Smooth muscle cell (in vitro differentiated cells): ENCODE measurements around the gene ZFAND6. TPM values are rescaled to one million over a fixed set of nuclear protein-coding genes. Genes with fewer than 3 reads are reported as not detected.

Source experiments
- DNase-seq: peaks from one replicate; lab custom pipeline; 2025; ENCODE audit not compliant: unreplicated experiment; lab: John Stamatoyannopoulos, UW
- H2AFZ ChIP-seq: fragments of 200-600 bp; sonication (generic); 2 replicates; pipeline ENCODE4 v1.6.0; 2016; ENCODE audit warnings: antibody characterized with exemption, low read depth, mild to moderate bottlenecking
- H3F3A ChIP-seq: fragments of 200-600 bp; sonication (generic); 2 replicates; pipeline ENCODE4 v1.6.0; 2017; ENCODE audit warnings: antibody characterized with exemption, low read depth
- H3K27ac ChIP-seq: fragments of 200-600 bp; sonication (generic); 2 replicates; pipeline ENCODE4 v1.5.1; 2016; ENCODE audit warnings: low read depth, mild to moderate bottlenecking
- H3K27me3 ChIP-seq: fragments of 200-600 bp; sonication (generic); 2 replicates; pipeline ENCODE4 v1.6.1; 2016; ENCODE audit warnings: low read depth, mild to moderate bottlenecking
- H3K36me3 ChIP-seq: fragments of 200-600 bp; sonication (generic); 2 replicates; pipeline ENCODE4 v1.5.1; 2016; ENCODE audit warnings: low read depth
- H3K4me1 ChIP-seq: fragments of 200-600 bp; sonication (generic); 2 replicates; pipeline ENCODE4 v1.5.1; 2016; ENCODE audit warnings: low read depth
- H3K4me2 ChIP-seq: fragments of 200-600 bp; sonication (generic); 2 replicates; pipeline ENCODE4 v1.6.0; 2016; ENCODE audit warnings: mild to moderate bottlenecking
- H3K4me3 ChIP-seq: fragments of 200-600 bp; sonication (generic); 2 replicates; pipeline ENCODE4 v1.5.1; 2016; ENCODE audit warnings: mild to moderate bottlenecking
- H3K79me2 ChIP-seq: fragments of 200-600 bp; sonication (generic); 2 replicates; pipeline ENCODE4 v1.6.0; 2016; ENCODE audit warnings: low read depth, mild to moderate bottlenecking
- H3K9ac ChIP-seq: fragments of 200-600 bp; sonication (generic); 2 replicates; pipeline ENCODE4 v1.6.0; 2016; ENCODE audit warnings: low read depth
- H3K9me3 ChIP-seq: fragments of 200-600 bp; sonication (generic); replicated peaks from 2 replicates; pipeline ENCODE4 v1.5.1; 2016; ENCODE audit warnings: low read depth
- H4K20me1 ChIP-seq: fragments of 200-600 bp; sonication (generic); 2 replicates; pipeline ENCODE4 v1.6.0; 2016; ENCODE audit warnings: low read depth
- CTCF ChIP-seq: fragments of 200-600 bp; sonication (generic); IDR thresholded peaks from 2 replicates; pipeline ENCODE4 v1.5.1; 2017; ENCODE audit warnings: borderline replicate concordance, mild to moderate bottlenecking, antibody characterized with exemption; ENCODE audit not compliant: insufficient read depth, poor library complexity, severe bottlenecking
- WGBS: methylation state at CpG from one replicate; pipeline ENCODE4 v1.1.7; 2016; ENCODE audit warnings: low lambda C conversion rate; 5-methylcytosine and 5-hydroxymethylcytosine counted together
- polyA plus RNA-seq: library from polyadenylated mRNA; unstranded; fragments of >200 nt; fragmentation: Nextera tagmentation; extraction: Ambion mirVana; gene quantifications from 2 replicates; pipeline ENCODE4 v1.2.1, GENCODE V29; 2016
- total RNA-seq: library from RNA; depleted of rRNA; stranded (reverse); fragments of >200 nt; gene quantifications from 2 replicates; pipeline ENCODE4 v1.2.3, GENCODE V29; 2014

ZFAND6 gene
- total and polyA plus RNA-seq, 2 experiments from 2014 or later = 81.9 to 144 TPM

DNA sequence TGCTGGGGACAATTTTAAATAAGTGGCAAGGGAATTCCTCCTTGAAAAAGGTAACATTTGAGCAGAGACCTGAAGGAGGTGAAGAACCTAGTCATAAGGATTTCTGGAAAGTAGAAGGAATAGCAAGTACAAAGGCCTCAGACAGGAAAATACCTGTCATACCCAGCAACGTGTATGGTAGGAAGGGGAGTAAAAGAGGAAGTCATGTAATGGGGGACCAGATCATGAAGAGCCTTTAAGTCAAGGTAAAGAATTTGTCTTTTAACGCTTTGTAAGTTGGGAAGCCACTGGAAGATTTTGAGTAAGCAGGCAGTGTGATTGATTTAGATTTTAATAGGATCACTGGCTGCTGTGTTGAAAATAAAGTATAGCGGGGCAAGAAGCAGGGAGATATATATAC is 49.9 kb downstream of the ZFAND6 start:
- no peaks in the 10 kb centered on the region for H3K9me3 ChIP-seq
- peaks cover 55% of the 10 kb centered on the region for H3K79me2 ChIP-seq
- DNase-seq = no peak
- WGBS = 85% methylated on average over 3 of the region's 3 CpGs
- no peak overlapping the region for H3K4me3 ChIP-seq
- H3K36me3 ChIP-seq = no peaks in the 10 kb centered on the region
- no peaks in the 10 kb centered on the region for H3F3A ChIP-seq
- H2AFZ ChIP-seq = no peak overlapping the region
- no peak overlapping the region for H3K4me2 ChIP-seq
- no peaks in the 10 kb centered on the region for H3K27me3 ChIP-seq
- no peak overlapping the region for H3K9ac ChIP-seq
- no peak for TF ChIP-seq CTCF
- H4K20me1 ChIP-seq = peaks cover 100% of the 10 kb centered on the region
- H3K4me1 ChIP-seq = no peaks in the 10 kb centered on the region
- no peak overlapping the region for H3K27ac ChIP-seq

- no peak overlapping the region for H3K9ac ChIP-seq
- TF ChIP-seq CTCF = no peak
- H2AFZ ChIP-seq = no peak overlapping the region
- H3K4me1 ChIP-seq = no peaks in the 10 kb centered on the region
- H3K36me3 ChIP-seq = no peaks in the 10 kb centered on the region
- DNase-seq = no peak
- H3K79me2 ChIP-seq = peaks cover 63% of the 10 kb centered on the region
- no peaks in the 10 kb centered on the region for H3K27me3 ChIP-seq
- no peaks in the 10 kb centered on the region for H3F3A ChIP-seq
- no peaks in the 10 kb centered on the region for H3K9me3 ChIP-seq
- H3K4me2 ChIP-seq = no peak overlapping the region
- H3K4me3 ChIP-seq = no peak overlapping the region
- peaks cover 100% of the 10 kb centered on the region for H4K20me1 ChIP-seq
- no peak overlapping the region for H3K27ac ChIP-seq
Observed at GRCh38 chr15:80110920-80111319, 51.4 kb downstream of the ZFAND6 start.

- H3K36me3 ChIP-seq = no peaks in the 10 kb centered on the region
- H3K4me2 ChIP-seq = no peak overlapping the region
- H3K9ac ChIP-seq = no peak overlapping the region
- no peaks in the 10 kb centered on the region for H3F3A ChIP-seq
- no peaks in the 10 kb centered on the region for H3K4me1 ChIP-seq
- H3K27ac ChIP-seq = no peak overlapping the region
- no peaks in the 10 kb centered on the region for H3K27me3 ChIP-seq
- H3K4me3 ChIP-seq = no peak overlapping the region
- 61% methylated on average over 4 of the region's 4 CpGs for WGBS
- TF ChIP-seq CTCF = no peak
- peaks cover 100% of the 10 kb centered on the region for H4K20me1 ChIP-seq
- peaks cover 72% of the 10 kb centered on the region for H3K79me2 ChIP-seq
- H2AFZ ChIP-seq = no peak overlapping the region
- H3K9me3 ChIP-seq = no peaks in the 10 kb centered on the region
- DNase-seq = no peak
Observed at GRCh38 chr15:80114114-80114513, 54.6 kb downstream of the ZFAND6 start.

GRCh38 chr15:80115021-80115420 is 55.5 kb downstream of the ZFAND6 start:
- no peak for DNase-seq
- Histone ChIP-seq H3K4me2 (no peak overlapping the region), H3K36me3 (no peaks in the 10 kb centered on the region), H4K20me1 (peaks cover 100% of the 10 kb centered on the region), H3K27me3 (no peaks in the 10 kb centered on the region), H3K9ac (no peak overlapping the region), H3K9me3 (no peaks in the 10 kb centered on the region), H3K27ac (no peak overlapping the region), H3K79me2 (peaks cover 81% of the 10 kb centered on the region), H3K4me3 (no peak overlapping the region), H3K4me1 (no peaks in the 10 kb centered on the region), H2AFZ (no peak overlapping the region), H3F3A (no peaks in the 10 kb centered on the region)
- 71% methylated on average over 1 of the region's 1 CpG for WGBS
- TF ChIP-seq CTCF = no peak
